Posterior cingulate gyrus (tissue), 11 donors: Measurements from ENCODE around the gene MARCOL.

Experiments used
- DNase-seq, 10 donors: peaks; one replicate each; pipeline versions ENCODE4 v3.0.0 to v3.0.0-alpha.2; 2020 to 2021; ENCODE audit warnings: mixed read lengths in 3 of 10
- intact Hi-C: fragments of 100-400 bp; cut with DNase I; formaldehyde crosslinking; loops from one replicate; pipeline ENCODE4 v1.15.1; 2023

MARCOL gene, protein sequence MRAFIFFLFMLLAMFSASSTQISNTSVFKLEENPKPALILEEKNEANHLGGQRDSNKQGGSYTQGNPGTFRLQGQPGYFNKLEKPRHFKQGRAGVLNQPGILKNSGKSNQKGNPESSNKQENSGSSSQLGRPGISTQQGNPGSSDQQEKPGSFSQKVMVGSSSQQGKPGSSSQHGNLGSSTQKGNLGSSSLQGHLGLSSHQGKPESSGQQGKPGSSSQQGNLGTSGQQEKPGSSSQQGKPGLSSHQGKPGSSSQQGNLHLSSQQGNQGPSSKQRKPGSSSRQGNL

GRCh38 chr5:148238418-148238794, at the start of gene MARCOL:
MARCOL (plus strand) TSS chr5:148238525; CDS start chr5:148238598, 73 bp downstream.
- DNase-seq = no peak
- intact Hi-C loops = no loop called here

GRCh38 chr5:148191010-148191409, 47.3 kb upstream of the MARCOL start:
- no peak for DNase-seq
- intact Hi-C loops = no loop called here

- no peak for DNase-seq
Observed at GRCh38 chr5:148193202-148193601, 45.1 kb upstream of the MARCOL start.

GRCh38 chr5:148201151-148201550, 37.2 kb upstream of the MARCOL start:
- intact Hi-C loops = no loop called here
- DNase-seq = no peak

More at GRCh38 chr5:148193202-148193601, 45.1 kb upstream of the MARCOL start:
- intact Hi-C loops = no loop called here

GRCh38 chr5:148202531-148203203, 35.7 kb upstream of the MARCOL start, which contains the start of gene SPINK6:
SPINK6 (plus strand) TSS chr5:148203042; CDS start chr5:148203097, 55 bp downstream.
- intact Hi-C loops = no loop called here
- no peak for DNase-seq

GRCh38 chr5:148205044-148205806, 33.1 kb upstream of the MARCOL start:
- DNase-seq = no peak
- intact Hi-C loops = no loop called here

DNA sequence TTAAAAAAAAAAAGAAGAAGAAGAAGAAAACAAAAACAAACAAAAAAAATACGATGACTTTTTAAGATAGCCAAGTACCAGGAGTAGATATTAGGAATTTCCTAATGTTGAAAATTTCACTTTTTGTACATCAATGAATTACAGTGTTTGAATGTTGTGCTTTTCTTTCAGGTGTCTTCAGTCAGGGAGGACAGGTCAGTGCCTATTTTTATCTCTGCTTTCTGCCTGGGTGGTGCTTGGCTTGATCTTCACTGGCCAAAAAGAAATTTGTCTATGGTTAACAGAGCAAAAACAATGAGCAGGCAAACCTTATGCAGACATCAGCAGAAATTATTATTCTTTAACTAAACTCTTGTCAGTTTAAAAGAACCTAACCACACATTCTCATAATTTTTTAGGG, 32.5 kb upstream of the MARCOL start:
- no peak for DNase-seq
- intact Hi-C loops = no loop called here

DNA sequence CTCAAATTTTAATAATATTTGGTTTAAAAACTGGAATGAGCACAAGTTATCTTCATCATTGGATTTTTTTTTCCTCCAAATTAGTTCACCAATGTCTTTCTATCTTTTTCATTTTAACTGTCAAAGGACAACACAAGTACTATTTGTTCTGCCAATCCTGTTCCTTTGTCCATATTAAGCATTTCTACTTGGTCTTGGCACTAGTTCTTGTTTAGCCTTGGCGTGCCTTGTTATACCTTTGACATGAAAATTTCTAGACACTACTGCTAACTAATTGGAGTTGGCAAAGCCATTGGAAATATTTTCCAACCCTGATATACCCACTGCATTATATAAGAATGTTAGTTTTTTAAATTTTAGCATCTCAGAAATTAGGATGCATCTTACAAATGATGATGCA, 31.7 kb upstream of the MARCOL start:
- intact Hi-C loops = no loop called here
- no peak for DNase-seq

DNA sequence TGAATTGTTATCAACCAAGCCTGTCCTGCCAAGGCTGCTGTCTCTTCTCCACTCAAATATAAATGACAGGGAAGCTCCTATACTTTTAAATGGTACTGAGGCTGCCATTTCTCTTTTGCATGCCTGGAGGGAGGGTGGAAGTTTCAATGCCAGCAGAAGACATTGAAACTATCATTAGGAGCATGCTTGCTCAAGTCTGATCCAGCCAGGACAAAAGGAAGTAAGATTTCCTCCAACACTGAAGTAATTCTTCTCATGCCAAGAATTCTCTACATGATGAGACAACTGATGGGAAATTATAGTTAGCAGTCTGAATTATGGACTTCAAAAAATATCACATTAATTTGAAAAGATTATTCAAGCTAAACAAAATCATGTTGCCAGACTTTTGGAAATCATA, 30.1 kb upstream of the MARCOL start:
- intact Hi-C loops = no loop called here
- no peak for DNase-seq

GRCh38 chr5:148209151-148209770, 29.1 kb upstream of the MARCOL start:
- intact Hi-C loops = no loop called here
- no peak for DNase-seq

DNA sequence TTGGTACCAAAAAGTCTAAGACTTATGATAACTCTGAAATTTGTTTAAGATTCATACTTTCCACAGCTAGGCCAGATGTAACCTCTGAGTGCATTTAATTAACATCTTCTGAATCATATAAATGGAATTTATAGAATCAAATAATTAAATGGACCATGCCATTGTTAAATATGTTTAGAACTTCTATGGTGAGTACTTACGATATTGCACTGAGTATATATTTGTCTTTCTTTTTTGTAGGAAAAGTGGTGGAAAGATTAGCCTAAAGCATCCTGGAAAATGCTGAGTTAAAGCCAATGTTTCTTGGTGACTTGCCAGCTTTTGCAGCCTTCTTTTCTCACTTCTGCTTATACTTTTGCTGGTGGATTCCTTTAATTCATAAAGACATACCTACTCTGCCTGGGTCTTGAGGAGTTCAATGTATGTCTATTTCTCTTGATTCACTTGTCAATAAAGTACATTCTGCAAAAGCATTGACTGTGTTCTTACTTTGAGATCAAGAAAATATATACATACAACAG, 23.6 kb upstream of the MARCOL start:
- no peak for DNase-seq
- intact Hi-C loops = no loop called here

DNA sequence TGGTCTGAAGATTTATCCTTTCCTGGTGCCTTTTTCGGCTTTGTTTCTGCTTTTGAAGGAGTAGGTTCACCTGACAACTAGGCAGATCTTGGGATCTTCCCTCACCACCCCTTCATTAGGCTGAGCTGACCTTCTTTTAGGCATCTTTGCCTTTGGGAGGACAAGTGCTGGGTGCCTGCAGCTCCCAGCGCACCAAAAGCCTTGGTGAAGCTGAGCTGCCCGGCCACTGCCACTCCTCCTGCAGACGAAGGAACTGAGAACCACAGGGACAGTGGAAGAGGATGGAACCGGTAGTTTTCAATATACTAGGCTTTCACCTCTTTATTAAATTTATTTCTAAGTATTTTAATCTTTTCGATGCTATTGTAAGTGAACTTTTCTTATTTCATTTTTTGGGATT, 16.8 kb upstream of the MARCOL start:
- DNase-seq = peak in 1 of 10 donors; percentile 35
- intact Hi-C loops = no loop called here

DNA sequence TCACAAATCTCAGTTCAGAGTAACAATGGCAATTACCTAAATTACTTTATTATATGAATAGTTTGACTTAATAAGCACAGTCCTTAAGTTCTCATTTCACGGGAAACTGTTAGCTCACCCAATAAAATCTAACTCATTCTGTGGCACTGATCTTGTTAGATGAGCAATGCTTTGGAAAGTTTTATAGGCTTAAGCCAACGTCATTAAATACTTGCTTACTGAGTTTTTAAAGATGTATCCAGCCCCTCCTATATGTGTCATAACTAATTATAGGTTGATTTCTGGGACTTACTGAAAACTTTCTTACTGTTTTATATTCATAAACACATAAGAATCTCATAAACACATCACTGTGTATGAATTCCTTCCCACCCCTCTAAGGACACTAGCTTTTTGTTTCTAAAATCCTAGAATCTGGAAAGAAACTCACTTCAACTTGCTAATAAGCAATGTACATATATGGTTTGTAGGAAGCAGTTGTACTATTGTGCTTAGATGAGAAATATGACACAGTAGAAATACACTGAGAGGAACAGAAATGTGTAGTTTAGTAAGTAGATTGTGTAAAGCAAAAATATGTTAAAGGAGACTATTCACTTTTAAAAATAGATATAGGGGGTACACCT, 14.1 kb upstream of the MARCOL start:
- intact Hi-C loops = no loop called here
- DNase-seq = no peak

DNA sequence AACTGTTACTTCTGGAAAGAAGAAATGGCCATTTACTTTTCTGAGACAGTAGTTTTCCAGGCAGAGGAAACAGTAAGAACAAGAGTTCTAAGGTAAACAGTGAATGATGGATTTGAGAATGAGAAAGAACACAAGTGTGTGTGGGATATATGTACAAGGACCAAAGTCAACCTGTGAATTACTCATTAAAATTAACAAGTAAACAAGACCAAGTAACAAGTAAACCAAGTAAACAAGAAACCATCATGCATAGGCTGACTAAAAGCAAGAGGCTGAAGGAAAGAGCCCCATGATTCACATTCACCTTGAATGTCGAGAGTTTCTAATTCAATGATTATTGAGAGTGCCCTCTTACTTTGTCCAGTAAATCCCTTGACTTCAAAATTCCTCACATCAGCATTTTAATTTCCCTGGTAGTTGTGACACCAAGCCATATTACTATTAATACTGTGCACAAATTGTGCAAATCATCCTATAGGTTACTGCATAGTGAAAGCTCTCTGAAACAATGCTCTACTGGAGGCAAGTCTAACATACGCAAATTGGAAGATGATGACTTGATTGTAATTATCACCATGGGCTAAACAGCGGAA, 9.8 kb upstream of the MARCOL start:
- intact Hi-C loops = no loop called here
- DNase-seq = no peak

GRCh38 chr5:148229840-148230239, 8.5 kb upstream of the MARCOL start:
- no peak for DNase-seq
- intact Hi-C loops = no loop called here

- intact Hi-C loops = no loop called here
- peak in 1 of 10 donors; percentile 14 for DNase-seq
Observed at GRCh38 chr5:148230240-148230639, 8.1 kb upstream of the MARCOL start.

- no peak for DNase-seq
- intact Hi-C loops = no loop called here
Observed at GRCh38 chr5:148237785-148238417, 424 bp upstream of the MARCOL start.

GRCh38 chr5:148248894-148249293, 10.6 kb downstream of the MARCOL start:
- intact Hi-C loops = no loop called here
- no peak for DNase-seq

- intact Hi-C loops = no loop called here
- DNase-seq = no peak
Observed at GRCh38 chr5:148255456-148255855, 17.1 kb downstream of the MARCOL start.
